ENCODE results near the gene APOL6. TPM values are rescaled to one million over a fixed set of nuclear protein-coding genes. Genes with fewer than 3 reads are reported as not detected.

Gene APOL6
- total and polyA plus RNA-seq, 8 donors = 2.0 to 12.6 (median 3.7) TPM

DNA sequence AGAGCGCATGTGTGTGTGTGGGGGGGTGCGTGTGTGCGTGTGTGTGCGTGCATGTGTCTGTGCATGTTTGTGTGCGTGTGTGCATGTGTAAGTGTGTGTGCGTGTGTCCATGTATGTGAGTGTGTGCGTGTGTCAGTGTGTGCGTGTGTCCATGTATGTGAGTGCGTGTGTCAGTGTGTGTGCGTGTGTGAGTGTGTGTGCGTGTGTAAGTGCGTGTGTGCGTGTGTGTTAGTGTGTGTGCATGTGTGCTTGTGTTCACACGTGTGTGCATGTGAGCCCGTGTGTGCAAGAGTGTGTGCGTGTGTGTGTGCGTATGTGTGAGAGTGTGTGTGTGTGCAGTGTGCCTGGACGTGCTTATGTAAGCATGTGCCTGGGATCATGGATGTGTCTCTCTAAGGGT lies 14.7 kb upstream of the APOL6 start:
- intact Hi-C loops (cut with DNase I) = no loop called here
- H3K27me3 ChIP-seq = no peaks in the 10 kb centered on the region
- TF ChIP-seq, protein P1, sequence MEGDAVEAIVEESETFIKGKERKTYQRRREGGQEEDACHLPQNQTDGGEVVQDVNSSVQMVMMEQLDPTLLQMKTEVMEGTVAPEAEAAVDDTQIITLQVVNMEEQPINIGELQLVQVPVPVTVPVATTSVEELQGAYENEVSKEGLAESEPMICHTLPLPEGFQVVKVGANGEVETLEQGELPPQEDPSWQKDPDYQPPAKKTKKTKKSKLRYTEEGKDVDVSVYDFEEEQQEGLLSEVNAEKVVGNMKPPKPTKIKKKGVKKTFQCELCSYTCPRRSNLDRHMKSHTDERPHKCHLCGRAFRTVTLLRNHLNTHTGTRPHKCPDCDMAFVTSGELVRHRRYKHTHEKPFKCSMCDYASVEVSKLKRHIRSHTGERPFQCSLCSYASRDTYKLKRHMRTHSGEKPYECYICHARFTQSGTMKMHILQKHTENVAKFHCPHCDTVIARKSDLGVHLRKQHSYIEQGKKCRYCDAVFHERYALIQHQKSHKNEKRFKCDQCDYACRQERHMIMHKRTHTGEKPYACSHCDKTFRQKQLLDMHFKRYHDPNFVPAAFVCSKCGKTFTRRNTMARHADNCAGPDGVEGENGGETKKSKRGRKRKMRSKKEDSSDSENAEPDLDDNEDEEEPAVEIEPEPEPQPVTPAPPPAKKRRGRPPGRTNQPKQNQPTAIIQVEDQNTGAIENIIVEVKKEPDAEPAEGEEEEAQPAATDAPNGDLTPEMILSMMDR (IDR thresholded peaks at IDR 0.05) = no peak
- H3K9me3 ChIP-seq = no peaks in the 10 kb centered on the region
- no peaks in the 10 kb centered on the region for H3K4me1 ChIP-seq
- ATAC-seq = no peak
- DNase-seq = peak in 1 of 6 donors; percentile 11
- WGBS, 2 donors = 77 to 82% methylated on average over 18 of the region's 18 CpGs
- H3K27ac ChIP-seq = no peak overlapping the region
- no peaks in the 10 kb centered on the region for H3K36me3 ChIP-seq
- FAIRE-seq = no peak
- H3K4me3 ChIP-seq = no peak overlapping the region

- Histone ChIP-seq H3K9me3 (no peaks in the 10 kb centered on the region), H3K36me3 (no peaks in the 10 kb centered on the region), H3K27ac (no peak overlapping the region), H3K4me1 (no peaks in the 10 kb centered on the region), H3K4me3 (no peak overlapping the region), H3K27me3 (no peaks in the 10 kb centered on the region)
- intact Hi-C loops (cut with DNase I) = no loop called here
- ATAC-seq (no peak), FAIRE-seq (no peak), DNase-seq (peak in 1 of 6 donors; percentile 18)
- 66 to 77% methylated on average over 5 of the region's 5 CpGs for WGBS, 2 donors
- TF ChIP-seq, protein P1 (IDR thresholded peaks at IDR 0.05) = no peak
Measured at GRCh38 chr22:35634015-35634414, 14.2 kb upstream of the APOL6 start.

- 62 to 81% methylated on average over 3 of the region's 3 CpGs for WGBS, 2 donors
- H3K27me3 ChIP-seq = no peaks in the 10 kb centered on the region
- no peak overlapping the region for H3K4me3 ChIP-seq
- TF ChIP-seq, protein P1 (IDR thresholded peaks at IDR 0.05) = no peak
- ATAC-seq = no peak
- intact Hi-C loops (cut with DNase I) = no loop called here
- FAIRE-seq = no peak
- DNase-seq = no peak
- no peak overlapping the region for H3K27ac ChIP-seq
- no peaks in the 10 kb centered on the region for H3K4me1 ChIP-seq
- no peaks in the 10 kb centered on the region for H3K36me3 ChIP-seq
- no peaks in the 10 kb centered on the region for H3K9me3 ChIP-seq
Measured at GRCh38 chr22:35634943-35635540, 13.2 kb upstream of the APOL6 start.

GRCh38 chr22:35637254-35637653 lies 11.0 kb upstream of the APOL6 start:
- no peak for FAIRE-seq
- intact Hi-C loops (cut with DNase I) = no loop called here
- TF ChIP-seq, protein P1 (IDR thresholded peaks at IDR 0.05) = no peak
- H3K27me3 ChIP-seq = no peaks in the 10 kb centered on the region
- no peaks in the 10 kb centered on the region for H3K9me3 ChIP-seq
- H3K36me3 ChIP-seq = no peaks in the 10 kb centered on the region
- H3K4me1 ChIP-seq = no peaks in the 10 kb centered on the region
- no peak overlapping the region for H3K27ac ChIP-seq
- H3K4me3 ChIP-seq = no peak overlapping the region
- no peak for DNase-seq
- no peak for ATAC-seq
- WGBS, 2 donors = 57 to 58% methylated on average over 5 of the region's 5 CpGs

- TF ChIP-seq, protein P1 (IDR thresholded peaks at IDR 0.05) = no peak
- DNase-seq (no peak), ATAC-seq (no peak), FAIRE-seq (no peak)
- Histone ChIP-seq H3K9me3 (no peaks in the 10 kb centered on the region), H3K36me3 (no peaks in the 10 kb centered on the region), H3K27me3 (no peaks in the 10 kb centered on the region), H3K27ac (no peak overlapping the region), H3K4me3 (no peak overlapping the region), H3K4me1 (no peaks in the 10 kb centered on the region)
- WGBS, 2 donors = 66 to 72% methylated on average over 5 of the region's 5 CpGs
- intact Hi-C loops (cut with DNase I) = no loop called here
Measured at GRCh38 chr22:35638001-35638400, 10.2 kb upstream of the APOL6 start.

All from pancreas (tissue), 10 donors.